Calu3 (cell line): Measurements from ENCODE around the gene DOCK1. TPM values are rescaled to one million over a fixed set of nuclear protein-coding genes. Genes with fewer than 3 reads are reported as not detected.

ENCODE experiments used
- BruUV-seq: library from RNA; stranded (reverse); fragments of 400-500 nt; replicated peaks from 2 replicates; lab custom pipeline; 2021; lab: Mats Ljungman, UMichigan
- CTCF ChIA-PET: fragments of 300-600 bp; sonication (Branson Sonifier 250); formaldehyde crosslinking; loops from one replicate; lab custom pipeline; 2022; ENCODE audit warnings: antibody characterized with exemption; lab: Charles Lee
- DNase-seq: peaks from one replicate; pipeline ENCODE4 v3.0.0; 2022
- H3K27ac Mint-ChIP-seq: one replicate; pipeline ENCODE4 v1.8.0; 2022; ENCODE audit warnings: mixed read lengths; ENCODE audit not compliant: unreplicated experiment
- H3K27me3 Mint-ChIP-seq: one replicate; pipeline ENCODE4 v1.8.0; 2022; ENCODE audit warnings: mixed read lengths; ENCODE audit not compliant: unreplicated experiment
- H3K36me3 Mint-ChIP-seq: one replicate; pipeline ENCODE4 v1.8.0; 2022; ENCODE audit warnings: mild to moderate bottlenecking, moderate library complexity, mixed read lengths; ENCODE audit not compliant: insufficient read depth, unreplicated experiment
- H3K4me1 Mint-ChIP-seq: one replicate; pipeline ENCODE4 v1.8.0; 2022; ENCODE audit warnings: mild to moderate bottlenecking, low read depth, mixed read lengths; ENCODE audit not compliant: unreplicated experiment
- H3K4me3 Mint-ChIP-seq: one replicate; pipeline ENCODE4 v1.8.0; 2022; ENCODE audit warnings: mild to moderate bottlenecking, low read depth, moderate library complexity, mixed read lengths; ENCODE audit not compliant: unreplicated experiment
- H3K9me3 Mint-ChIP-seq: one replicate; pipeline ENCODE4 v1.8.0; 2022; ENCODE audit warnings: low read depth, mixed read lengths; ENCODE audit not compliant: unreplicated experiment
- CTCF ChIP-seq: fragments of 200-600 bp; IDR thresholded peaks from one replicate; pipeline ENCODE4 v1.8.0; 2022; ENCODE audit warnings: antibody characterized with exemption; ENCODE audit not compliant: unreplicated experiment
- intact Hi-C: fragments of 100-400 bp; cut with micrococcal nuclease; formaldehyde crosslinking; loops from one replicate; pipeline ENCODE4 v1.10.0; 2022; ENCODE audit not compliant: unreplicated experiment
- total RNA-seq: library from RNA; stranded (reverse); gene quantifications from 2 replicates; pipeline ENCODE4 v1.2.3, GENCODE V29; 2022

DOCK1 gene
- total RNA-seq, 1 experiment from 2014 or later = 34.2 TPM

GRCh38 chr10:127500127-127500526, 594.9 kb downstream of the DOCK1 start:
- H3K27me3 Mint-ChIP-seq = peaks cover 64% of the 10 kb centered on the region
- CTCF ChIA-PET = no interaction called here

More at GRCh38 chr10:127500127-127500526, 594.9 kb downstream of the DOCK1 start:
- Mint-ChIP-seq H3K36me3 (no peaks in the 10 kb centered on the region), H3K27ac (no peak overlapping the region), H3K4me1 (no peaks in the 10 kb centered on the region), H3K4me3 (no peak overlapping the region), H3K9me3 (no peaks in the 10 kb centered on the region)
- TF ChIP-seq CTCF = no peak
- intact Hi-C loops = no loop called here
- no TSS peak for BruUV-seq
- no peak for DNase-seq

Other genes starting within 250 kb of the DOCK1 start
- not detected in 2 replicates for gene C10orf90, start 234.7 kb upstream of the DOCK1 start, total RNA-seq